Measurements from ENCODE around the gene CD200R1L. TPM values are rescaled to one million over a fixed set of nuclear protein-coding genes. Genes with fewer than 3 reads are reported as not detected.

CD200R1L gene
- total and polyA plus RNA-seq, 9 of the 15 experiments (the other 6 are each of a cell fraction or from before 2014, with no cell fraction given): not detected

GRCh38 chr3:112770032-112770626 is 76.5 kb downstream of the CD200R1L start (continued):
- no peak for TF ChIP-seq HMGXB4 (CRISPR knock-in tag; IDR thresholded peaks at IDR 0.05)
- TF ChIP-seq MEIS2 (IDR thresholded peaks at IDR 0.05; ENCODE audit: partially characterized antibody): peak; percentile 81
- no peak for TF ChIP-seq OTX1 (CRISPR knock-in tag; IDR thresholded peaks at IDR 0.05)
- TF ChIP-seq XRCC5 (IDR thresholded peaks at IDR 0.05; ENCODE audit: low read depth, low read length): no peak
- TF ChIP-seq RCOR1 (IDR thresholded peaks at IDR 0.05; ENCODE audit: borderline replicate concordance in 1 of 2, low read depth in 2 of 2, low read length in 2 of 2): no peak
- TF ChIP-seq TCF15 (CRISPR knock-in tag; IDR thresholded peaks at IDR 0.05): no peak
- TF ChIP-seq ZNF589 (CRISPR knock-in tag; IDR thresholded peaks at IDR 0.05; ENCODE audit: low read depth): no peak
- no peak for TF ChIP-seq MNT (conservative IDR thresholded peaks at IDR 0.05)
- no peak for TF ChIP-seq ZBTB8A (IDR thresholded peaks at IDR 0.05; ENCODE audit: partially characterized antibody)
- TF ChIP-seq E2F6 (IDR thresholded peaks at IDR 0.05; ENCODE audit: borderline replicate concordance in 1 of 2, extremely low read depth in 1 of 2, insufficient read depth in 1 of 2, insufficient read length in 1 of 2, low read depth in 1 of 2, low read length in 1 of 2, poor library complexity in 1 of 2, severe bottlenecking in 1 of 2): no peak
- TF ChIP-seq MCM2 (IDR thresholded peaks at IDR 0.05; ENCODE audit: low read depth): no peak
- peak; percentile 91 for TF ChIP-seq TFAP4 (CRISPR knock-in tag; IDR thresholded peaks at IDR 0.05; ENCODE audit: borderline replicate concordance)
- no peak for TF ChIP-seq TEAD1 (CRISPR knock-in tag; IDR thresholded peaks at IDR 0.05)
- no peak for TF ChIP-seq DNMT1 (IDR thresholded peaks at IDR 0.05)
- no peak for TF ChIP-seq HOXB6 (CRISPR knock-in tag; IDR thresholded peaks at IDR 0.05; ENCODE audit: borderline replicate concordance)
- TF ChIP-seq ZNF311 (CRISPR knock-in tag; IDR thresholded peaks at IDR 0.05): no peak
- TF ChIP-seq ZNF23 (CRISPR knock-in tag; IDR thresholded peaks at IDR 0.05): no peak
- no peak for TF ChIP-seq ZNF449 (CRISPR knock-in tag; IDR thresholded peaks at IDR 0.05)
- no peak for TF ChIP-seq EWSR1 (IDR thresholded peaks at IDR 0.05; ENCODE audit: borderline replicate concordance, low read depth, partially characterized antibody)
